Type B pancreatic cell (in vitro differentiated cells): Measurements from ENCODE around the gene APBA2. TPM values are rescaled to one million over a fixed set of nuclear protein-coding genes. Genes with fewer than 3 reads are reported as not detected.
"Not testable (repeated sequence)": the region's sequence is repeated elsewhere in the genome, so short reads cannot be mapped to it uniquely, and the experiment has no call there.

Experiments
- DNase-seq: peaks from one replicate; pipeline ENCODE4 v3.0.0; 2021; ENCODE audit warnings: mixed read lengths; ENCODE audit not compliant: unreplicated experiment; ENCODE audit errors: extremely low spot score
- H3K27ac Mint-ChIP-seq: 2 replicates; pipeline ENCODE4 v1.8.0; 2021; ENCODE audit warnings: mild to moderate bottlenecking, mixed read lengths
- H3K27me3 Mint-ChIP-seq: 2 replicates; pipeline ENCODE4 v1.8.0; 2021; ENCODE audit warnings: mixed read lengths
- H3K36me3 Mint-ChIP-seq: 2 replicates; pipeline ENCODE4 v1.8.0; 2021; ENCODE audit warnings: mixed read lengths
- H3K4me1 Mint-ChIP-seq: one replicate; pipeline ENCODE4 v1.8.0; 2021; ENCODE audit warnings: mixed read lengths; ENCODE audit not compliant: unreplicated experiment
- H3K4me3 Mint-ChIP-seq: 2 replicates; pipeline ENCODE4 v1.8.0; 2021; ENCODE audit warnings: mild to moderate bottlenecking, mixed read lengths
- H3K9me3 Mint-ChIP-seq: 2 replicates; pipeline ENCODE4 v1.8.0; 2021; ENCODE audit warnings: mixed read lengths
- CTCF ChIP-seq: fragments of 200-600 bp; sonication (generic); conservative IDR thresholded peaks from 2 replicates; pipeline ENCODE4 v1.5.0; 2021; ENCODE audit warnings: antibody characterized with exemption, mild to moderate bottlenecking
- total RNA-seq: library from RNA; stranded (reverse); gene quantifications from 2 replicates; pipeline ENCODE4 v1.2.1, GENCODE V29; 2021; ENCODE audit warnings: low replicate concordance

APBA2 gene
- total RNA-seq, 1 donor from 2014 or later, result 33.3 TPM

DNA sequence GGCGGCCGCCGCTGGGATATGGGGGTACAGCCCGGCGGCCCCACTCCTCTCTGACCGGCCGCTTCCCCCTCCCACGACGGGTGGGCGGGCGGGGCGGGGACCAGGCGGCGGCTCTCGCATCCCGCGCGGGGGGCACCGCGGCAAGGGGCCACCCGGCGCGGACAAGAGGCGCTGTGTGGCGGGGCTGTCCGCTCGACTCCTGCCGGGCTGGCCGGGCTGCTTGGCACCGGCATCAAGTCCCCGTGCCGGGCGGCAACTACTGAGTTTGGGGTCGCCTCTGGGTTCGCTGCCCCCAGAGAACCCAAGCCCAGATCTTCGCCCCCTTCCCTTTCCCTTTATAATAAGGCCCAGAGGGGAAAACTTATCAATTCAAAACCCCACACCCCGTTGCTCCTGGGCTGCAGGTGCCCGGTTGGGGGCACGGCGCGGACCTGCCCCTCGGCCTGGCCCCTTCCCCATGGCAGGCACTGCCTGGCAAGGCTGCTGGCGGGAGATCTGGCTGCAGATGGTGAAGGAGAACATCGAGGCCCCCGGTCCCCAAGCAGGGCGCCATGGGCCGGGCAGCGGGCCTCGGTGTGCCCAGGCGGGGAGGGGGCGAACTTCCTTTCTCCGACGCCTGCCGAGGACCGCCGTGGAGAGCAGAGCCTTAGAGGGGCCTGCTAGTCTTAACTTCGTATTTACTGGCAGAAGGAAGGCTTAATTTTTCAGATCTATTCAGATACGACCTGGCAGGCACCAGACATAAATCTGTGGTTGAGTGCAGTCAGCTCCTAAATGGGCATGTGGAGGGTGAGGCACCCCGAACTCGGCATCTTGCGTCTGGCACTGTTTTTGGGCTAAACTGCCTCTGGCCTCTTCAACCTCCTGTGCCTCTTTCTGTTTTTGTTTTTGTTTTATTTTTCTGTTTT, 911 bp downstream of the APBA2 start:
- TF ChIP-seq CTCF, result no peak
- H3K9me3 Mint-ChIP-seq, result no peaks in the 10 kb centered on the region
- H3K27me3 Mint-ChIP-seq, result peaks cover 15% of the 10 kb centered on the region
- DNase-seq, result no peak
- peaks cover 3% of the 10 kb centered on the region for H3K36me3 Mint-ChIP-seq
- H3K27ac Mint-ChIP-seq, result peak overlapping the region; percentile 79
- H3K4me1 Mint-ChIP-seq, result peaks cover 24% of the 10 kb centered on the region
- peak overlapping the region; percentile 88 for H3K4me3 Mint-ChIP-seq

DNA sequence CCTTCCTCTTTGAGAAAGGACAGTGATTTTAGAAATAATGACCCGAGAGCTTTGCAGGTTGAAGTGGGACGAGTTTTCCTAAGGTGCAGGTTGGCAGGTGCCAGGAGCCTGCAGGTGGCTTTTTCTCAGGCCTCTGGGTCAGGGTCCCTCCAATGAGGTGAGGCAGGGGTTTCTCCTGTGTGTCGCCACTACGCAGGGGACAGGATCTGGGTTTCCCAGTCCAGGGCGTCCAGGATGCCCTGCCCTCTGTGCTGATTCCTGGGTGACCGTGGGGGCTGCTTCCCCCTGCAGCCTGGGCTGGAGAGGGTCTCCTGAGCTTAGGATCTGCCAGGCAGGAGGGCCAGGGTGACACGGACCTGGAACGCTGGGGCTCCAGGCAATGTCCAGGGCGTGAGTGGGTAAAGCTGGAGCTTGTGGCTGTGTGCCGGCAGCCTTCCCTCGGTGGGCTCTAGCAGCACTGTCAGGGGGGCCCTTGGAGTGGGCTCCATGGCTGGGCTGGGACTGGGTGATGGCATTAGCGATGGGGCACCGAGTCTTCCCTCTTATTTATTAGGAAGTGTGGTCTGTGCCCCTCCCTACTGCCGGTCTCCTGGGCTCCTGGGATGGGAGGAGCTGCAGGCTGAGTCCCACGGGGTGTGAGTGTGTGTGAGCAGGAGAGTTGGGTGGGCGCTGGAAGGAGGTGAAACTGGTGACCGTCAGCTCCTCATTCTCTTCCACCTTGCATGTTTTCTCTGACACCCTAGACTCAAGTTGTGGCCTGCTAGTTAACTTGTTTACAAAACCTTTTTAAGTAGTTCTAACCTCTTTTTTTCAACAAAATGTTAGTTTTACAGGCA, 1.8 kb downstream of the APBA2 start:
- TF ChIP-seq CTCF, result no peak
- Mint-ChIP-seq H3K27ac (peak overlapping the region; percentile 79), H3K36me3 (peaks cover 3% of the 10 kb centered on the region), H3K4me3 (peak overlapping the region; percentile 88), H3K4me1 (peaks cover 24% of the 10 kb centered on the region), H3K9me3 (no peaks in the 10 kb centered on the region), H3K27me3 (peaks cover 15% of the 10 kb centered on the region)
- no peak for DNase-seq

DNA sequence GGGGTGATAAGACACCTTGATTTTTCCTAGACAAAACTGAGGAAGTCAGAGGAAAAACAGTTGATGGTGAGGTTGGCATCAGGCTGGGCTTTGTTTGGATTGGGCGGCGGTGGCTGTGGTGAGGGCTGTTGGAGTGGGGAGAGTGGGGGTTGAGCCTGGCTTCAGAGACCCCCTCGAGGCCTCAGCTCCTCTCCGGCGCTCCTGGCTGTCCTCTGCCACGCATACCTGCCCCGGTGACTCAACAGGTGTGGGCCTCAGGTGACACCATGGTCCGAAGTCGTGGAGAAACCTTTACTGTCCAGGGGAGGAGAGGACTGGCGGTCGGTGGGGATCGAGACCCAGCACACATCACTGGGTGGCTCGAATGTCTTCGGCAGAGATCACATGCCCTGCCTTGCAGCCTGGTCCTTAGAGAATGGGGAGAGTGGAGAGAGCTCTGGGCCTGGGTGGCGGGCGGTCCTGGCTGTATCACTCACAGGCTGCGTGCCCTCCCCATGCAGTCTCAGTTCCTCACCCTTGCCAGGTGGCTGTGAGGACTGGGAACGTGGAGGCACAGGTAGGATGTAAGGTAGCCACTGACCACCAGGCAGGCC, 2.6 kb downstream of the APBA2 start:
- peaks cover 29% of the 10 kb centered on the region for H3K4me1 Mint-ChIP-seq
- DNase-seq, result no peak
- no peaks in the 10 kb centered on the region for H3K9me3 Mint-ChIP-seq
- H3K27ac Mint-ChIP-seq, result no peak overlapping the region
- H3K27me3 Mint-ChIP-seq, result peaks cover 15% of the 10 kb centered on the region
- TF ChIP-seq CTCF, result no peak
- H3K4me3 Mint-ChIP-seq, result peak overlapping the region; percentile 88
- peaks cover 3% of the 10 kb centered on the region for H3K36me3 Mint-ChIP-seq

DNA sequence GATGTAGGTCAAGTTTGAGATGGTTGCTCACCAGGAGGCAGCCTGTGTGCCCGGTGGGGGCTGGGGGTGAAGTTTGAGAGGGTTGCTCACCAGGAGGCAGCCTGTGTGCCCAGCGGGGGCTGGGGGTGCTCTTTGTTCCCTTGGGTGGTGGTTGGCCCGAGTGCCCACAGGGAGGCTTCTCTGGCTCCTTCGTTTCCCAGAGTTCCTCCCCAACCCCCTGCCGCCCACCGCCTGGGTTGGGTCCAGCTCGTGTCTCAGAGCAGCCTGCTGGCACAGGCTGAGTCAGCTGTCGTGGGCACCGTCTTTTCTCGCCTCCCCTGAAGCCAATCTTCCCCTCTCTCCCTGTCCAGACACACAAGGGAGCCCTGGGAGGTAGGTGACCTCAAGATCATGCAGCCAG, 3.1 kb downstream of the APBA2 start:
- no peak for TF ChIP-seq CTCF
- Mint-ChIP-seq H3K4me3 (no peak overlapping the region), H3K4me1 (peaks cover 29% of the 10 kb centered on the region), H3K36me3 (peaks cover 3% of the 10 kb centered on the region), H3K9me3 (no peaks in the 10 kb centered on the region), H3K27ac (no peak overlapping the region), H3K27me3 (peaks cover 15% of the 10 kb centered on the region)
- DNase-seq, result no peak

DNA sequence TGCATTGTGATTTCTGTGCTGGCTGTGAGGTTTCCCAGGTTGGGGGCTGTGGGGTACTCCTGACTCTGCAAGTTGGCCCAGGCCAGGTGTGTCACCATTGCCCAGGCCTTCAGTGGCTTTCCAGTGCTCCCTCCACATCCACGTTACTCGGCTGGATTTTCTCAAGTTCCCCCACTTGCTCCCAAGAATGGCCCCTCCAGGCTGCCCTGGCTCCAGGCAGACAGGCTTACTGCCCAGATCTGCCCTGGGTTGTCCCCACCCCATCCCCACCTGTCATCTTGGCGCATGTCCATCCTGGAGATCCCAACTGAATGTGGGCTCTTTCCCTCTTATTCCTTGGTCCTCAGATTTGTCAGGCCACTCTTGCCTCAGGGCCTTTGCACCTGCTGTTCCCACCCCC, 3.6 kb downstream of the APBA2 start:
- Mint-ChIP-seq H3K27ac (no peak overlapping the region), H3K4me3 (peak overlapping the region; percentile 35), H3K36me3 (peaks cover 3% of the 10 kb centered on the region), H3K27me3 (peaks cover 12% of the 10 kb centered on the region), H3K9me3 (no peaks in the 10 kb centered on the region), H3K4me1 (peaks cover 30% of the 10 kb centered on the region)
- TF ChIP-seq CTCF, result no peak
- no peak for DNase-seq

GRCh38 chr15:28889871-28890270, 4.1 kb downstream of the APBA2 start:
- not testable (repeated sequence) for H3K9me3 Mint-ChIP-seq, DNase-seq, H3K27ac Mint-ChIP-seq, H3K36me3 Mint-ChIP-seq
- peaks cover 12% of the 10 kb centered on the region for H3K27me3 Mint-ChIP-seq
- peak overlapping the region; percentile 35 for H3K4me3 Mint-ChIP-seq
- peaks cover 33% of the 10 kb centered on the region for H3K4me1 Mint-ChIP-seq

DNA sequence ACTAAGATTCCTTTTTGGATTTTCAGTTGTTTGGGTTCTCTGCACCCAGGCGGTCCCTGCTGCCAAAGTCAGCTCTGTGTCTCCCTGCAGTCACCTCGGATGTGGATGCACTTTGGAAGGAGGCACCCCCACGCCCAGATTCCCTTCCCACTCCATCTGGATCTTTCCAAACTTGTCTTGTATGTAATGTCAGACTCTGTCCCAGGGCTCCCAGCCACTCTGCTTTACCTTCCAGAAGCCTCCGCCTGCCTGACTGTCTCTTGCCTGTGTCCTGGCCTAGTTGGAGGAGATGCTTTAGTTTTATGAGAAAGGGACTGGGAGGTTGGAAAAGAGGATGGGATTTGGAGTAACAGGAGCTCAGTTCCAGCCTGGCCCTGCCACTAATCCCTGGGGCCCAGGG, 4.5 kb downstream of the APBA2 start:
- peaks cover 12% of the 10 kb centered on the region for H3K27me3 Mint-ChIP-seq
- not testable (repeated sequence) for H3K36me3 Mint-ChIP-seq, H3K27ac Mint-ChIP-seq, DNase-seq, H3K9me3 Mint-ChIP-seq
- peaks cover 33% of the 10 kb centered on the region for H3K4me1 Mint-ChIP-seq
- peak overlapping the region; percentile 18 for H3K4me3 Mint-ChIP-seq
